Embryonic facial prominence (tissue), 1 donor: ENCODE measurements around the gene RASAL2.

Source experiments
- DNase-seq: peaks from one replicate; pipeline ENCODE4 v3.0.0-alpha.2; 2016; ENCODE audit errors: extremely low spot score

Gene RASAL2

GRCh38 chr1:178452013-178452412 is 358.1 kb downstream of the RASAL2 start:
- DNase-seq = no peak

GRCh38 chr1:178456472-178456871 is 362.6 kb downstream of the RASAL2 start:
- no peak for DNase-seq

GRCh38 chr1:178457651-178458050 is 363.7 kb downstream of the RASAL2 start:
- DNase-seq = no peak

GRCh38 chr1:178458203-178458602 is 364.3 kb downstream of the RASAL2 start:
- DNase-seq = no peak

- DNase-seq = no peak
Observed at GRCh38 chr1:178461104-178461503, 367.2 kb downstream of the RASAL2 start.

- DNase-seq = no peak
Observed at GRCh38 chr1:178461701-178462100, 367.8 kb downstream of the RASAL2 start.

GRCh38 chr1:178464141-178464540 is 370.2 kb downstream of the RASAL2 start:
- DNase-seq = no peak

- DNase-seq = no peak
Observed at GRCh38 chr1:178464566-178464965, 370.7 kb downstream of the RASAL2 start.

GRCh38 chr1:178465011-178465410 is 371.1 kb downstream of the RASAL2 start:
- no peak for DNase-seq

- no peak for DNase-seq
Observed at GRCh38 chr1:178467837-178468236, 373.9 kb downstream of the RASAL2 start.

GRCh38 chr1:178470411-178470960 is 376.6 kb downstream of the RASAL2 start:
- no peak for DNase-seq

GRCh38 chr1:178472531-178472930 is 378.6 kb downstream of the RASAL2 start:
- DNase-seq = no peak

- DNase-seq = no peak
Observed at GRCh38 chr1:178477373-178477772, 383.5 kb downstream of the RASAL2 start.

- DNase-seq = no peak
Observed at GRCh38 chr1:178477841-178478240, 383.9 kb downstream of the RASAL2 start.

GRCh38 chr1:178483251-178483957 is 389.5 kb downstream of the RASAL2 start:
- no peak for DNase-seq

GRCh38 chr1:178484698-178485225 is 390.9 kb downstream of the RASAL2 start:
- no peak for DNase-seq

GRCh38 chr1:178485541-178485981 is 391.7 kb downstream of the RASAL2 start:
- no peak for DNase-seq

- DNase-seq = no peak
Observed at GRCh38 chr1:178486100-178487069, 392.5 kb downstream of the RASAL2 start.

- DNase-seq = no peak
Observed at GRCh38 chr1:178487070-178487615, 393.2 kb downstream of the RASAL2 start.

GRCh38 chr1:178488393-178488792 is 394.5 kb downstream of the RASAL2 start:
- no peak for DNase-seq

- no peak for DNase-seq
Observed at GRCh38 chr1:178489399-178489798, 395.5 kb downstream of the RASAL2 start.

- no peak for DNase-seq
Observed at GRCh38 chr1:178490136-178490535, 396.2 kb downstream of the RASAL2 start.
